ENCODE data around the gene HOOK2. TPM values are rescaled to one million over a fixed set of nuclear protein-coding genes. Genes with fewer than 3 reads are reported as not detected.
"Not testable (repeated sequence)": the region's sequence is repeated elsewhere in the genome, so short reads cannot be mapped to it uniquely, and the experiment has no call there.

Gene HOOK2
- total RNA-seq, 2 experiments from 2014 or later = 20.4 to 20.9 TPM

DNA sequence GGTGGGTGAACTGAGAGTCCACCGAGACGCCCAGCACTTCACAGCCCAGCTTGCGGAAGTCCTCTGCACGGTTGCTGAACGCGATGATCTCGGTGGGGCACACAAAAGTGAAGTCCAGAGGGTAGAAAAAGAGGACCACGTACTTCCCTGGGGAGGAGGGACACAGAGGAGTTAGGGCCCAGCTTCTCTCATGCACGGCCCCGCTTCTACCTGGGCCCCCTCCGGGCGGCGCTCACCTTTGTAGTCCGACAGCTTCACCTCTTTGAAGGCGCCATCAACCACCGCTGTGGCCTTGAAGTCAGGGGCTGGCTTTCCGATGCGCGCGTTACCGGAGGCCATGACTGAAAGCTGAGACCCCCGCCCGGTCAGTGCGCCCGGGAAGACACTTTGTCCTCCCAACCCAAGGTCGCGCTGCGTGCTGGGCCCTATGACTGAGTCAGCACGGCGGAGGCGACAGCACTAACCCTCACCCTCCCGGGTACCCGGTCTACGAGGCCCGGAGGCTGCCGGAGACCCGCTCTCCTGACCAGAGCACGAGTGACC, 25.6 kb upstream of the HOOK2 start:
- Mint-ChIP-seq H3K36me3 (ENCODE audit: low read depth) (peaks cover 15% of the 10 kb centered on the region), H3K27me3 (no peaks in the 10 kb centered on the region), H3K4me1 (peaks cover 29% of the 10 kb centered on the region), H3K27ac (peak overlapping the region; percentile 78), H3K4me3 (peak overlapping the region; percentile 87), H3K9me3 (ENCODE audit: low read depth) (no peaks in the 10 kb centered on the region)
- intact Hi-C loops (cut with DNase I, micrococcal nuclease) = loop anchor here (1.0 to 5.0 kb wide), 2 partner anchors 46 to 67 kb away; partner anchors contain the start of gene TRIR (in 1 of the 2)
- DNase-seq (peak; percentile 62), ATAC-seq (peak; percentile 32)
- ChIA-PET POLR2A (interaction anchor here (0.7 kb wide), 1 partner anchor 23 kb away, joined by 6 read pairs; no protein-coding TSS in a partner anchor), CTCF (interaction anchor here (0.7 to 15.0 kb wide), 5 partner anchors 23 to 124 kb away, joined by 4 to 451 read pairs (median 4); partner anchors contain the start of gene HOOK2)

DNA sequence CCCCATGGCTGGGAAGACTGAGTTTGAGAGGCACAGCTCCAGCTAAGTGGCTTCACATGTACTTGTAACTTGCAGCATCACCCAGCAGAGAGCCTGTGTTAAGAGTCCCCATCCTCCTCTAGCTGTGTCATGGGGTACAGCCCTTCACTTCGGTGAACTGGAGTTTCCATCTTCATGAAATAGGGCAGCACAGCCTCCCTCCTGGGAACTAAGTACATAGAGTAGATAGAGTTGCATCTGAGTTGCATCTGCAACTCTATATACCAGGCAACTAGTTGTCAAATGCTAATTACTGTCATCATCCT, 25.1 kb upstream of the HOOK2 start:
- intact Hi-C loops (cut with DNase I, micrococcal nuclease) = loop anchor here in 1 of 2 experiments (5.0 kb wide), 1 partner anchor 47 kb away; no protein-coding TSS in a partner anchor
- H3K36me3 Mint-ChIP-seq (ENCODE audit: low read depth) = peaks cover 18% of the 10 kb centered on the region
- ATAC-seq = no peak

GRCh38 chr19:12799742-12800465, 24.6 kb upstream of the HOOK2 start:
- Mint-ChIP-seq H3K4me3 (peak overlapping the region; percentile 87), H3K27me3 (no peaks in the 10 kb centered on the region), H3K27ac (no peak overlapping the region), H3K9me3 (ENCODE audit: low read depth) (no peaks in the 10 kb centered on the region), H3K4me1 (peaks cover 33% of the 10 kb centered on the region), H3K36me3 (ENCODE audit: low read depth) (peaks cover 18% of the 10 kb centered on the region)
- intact Hi-C loops (cut with DNase I, micrococcal nuclease) = loop anchor here (5.0 to 10.0 kb wide), 2 partner anchors 47 to 1725 kb away; partner anchors contain the start of gene TECR (in 1 of the 2)
- no peak for DNase-seq
- CTCF ChIA-PET = interaction anchor here (1.3 to 15.0 kb wide), 5 partner anchors 22 to 165 kb away, joined by 4 to 451 read pairs (median 5); partner anchors contain the start of gene HOOK2
- no peak for ATAC-seq
- POLR2A ChIA-PET = interaction anchor here (0.7 kb wide), 1 partner anchor 22 kb away, joined by 6 read pairs; no protein-coding TSS in a partner anchor

More for the DNA sequence above, 25.1 kb upstream of the HOOK2 start:
- Mint-ChIP-seq H3K27me3 (no peaks in the 10 kb centered on the region), H3K4me3 (peak overlapping the region; percentile 87), H3K27ac (no peak overlapping the region), H3K9me3 (ENCODE audit: low read depth) (no peaks in the 10 kb centered on the region), H3K4me1 (peaks cover 31% of the 10 kb centered on the region)
- POLR2A ChIA-PET = interaction anchor here (0.7 kb wide), 1 partner anchor 22 kb away, joined by 6 read pairs; no protein-coding TSS in a partner anchor
- CTCF ChIA-PET = interaction anchor here (0.7 to 15.0 kb wide), 5 partner anchors 23 to 165 kb away, joined by 4 to 451 read pairs (median 4); partner anchors contain the start of gene HOOK2
- DNase-seq = no peak

DNA sequence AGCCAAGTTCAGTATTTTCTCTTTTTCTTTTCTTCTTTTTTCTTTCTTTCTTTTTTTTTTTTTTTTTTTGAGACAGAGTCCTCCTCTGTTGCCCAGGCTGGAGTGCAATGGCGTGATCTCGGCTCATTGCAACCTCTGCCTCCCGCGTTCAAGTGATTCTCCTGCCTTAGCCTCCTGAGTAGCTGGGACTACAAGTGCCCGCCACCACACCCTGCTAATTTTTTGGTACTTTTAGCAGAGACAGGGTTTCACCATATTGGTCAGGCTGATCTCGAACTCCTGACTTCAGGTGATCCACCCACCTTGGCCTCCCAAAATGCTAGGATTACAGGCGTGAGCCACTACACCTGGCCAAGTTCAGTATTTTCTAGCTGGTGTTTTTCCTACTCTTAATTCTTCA, 22.3 kb upstream of the HOOK2 start:
- ChIA-PET CTCF (interaction anchor here (0.6 to 15.0 kb wide), 3 partner anchors 16 to 34 kb away, joined by 3 to 451 read pairs (median 285); partner anchors contain the start of gene HOOK2), POLR2A (interaction anchor here (1.0 kb wide), 1 partner anchor 27 kb away, joined by 7 read pairs; no protein-coding TSS in a partner anchor)
- not testable (repeated sequence) for H3K27me3 Mint-ChIP-seq; H3K9me3 Mint-ChIP-seq (ENCODE audit: low read depth); ATAC-seq; H3K4me3 Mint-ChIP-seq; DNase-seq; H3K27ac Mint-ChIP-seq
- Mint-ChIP-seq H3K36me3 (ENCODE audit: low read depth) (peaks cover 28% of the 10 kb centered on the region), H3K4me1 (peaks cover 41% of the 10 kb centered on the region)
- intact Hi-C loops (cut with DNase I, micrococcal nuclease) = loop anchor here in 1 of 2 experiments (10.0 kb wide), 1 partner anchor 1727 kb away; the partner anchor contains the start of gene TECR

DNA sequence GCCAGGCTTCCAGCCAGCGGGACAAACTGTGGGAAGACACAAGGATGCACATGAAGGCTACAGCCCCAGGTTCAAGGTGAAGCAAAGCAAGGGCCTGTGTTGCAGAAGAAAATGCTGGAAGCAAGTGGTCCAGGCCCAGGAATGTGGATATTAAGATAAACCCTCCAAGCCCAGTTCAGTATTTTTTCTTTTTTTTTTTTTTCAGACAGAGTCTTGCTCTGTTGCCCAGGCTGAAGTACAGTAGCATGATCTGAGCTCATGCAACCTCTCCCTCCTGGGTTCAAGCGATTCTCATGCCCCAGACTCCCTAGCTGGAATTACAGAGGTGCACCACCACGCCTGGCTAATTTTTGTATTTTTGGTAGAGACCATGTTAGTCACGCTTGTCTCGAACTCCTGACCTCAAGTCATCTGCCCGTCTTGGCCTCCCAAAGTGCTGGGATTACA, 21.8 kb upstream of the HOOK2 start:
- Mint-ChIP-seq H3K4me1 (peaks cover 36% of the 10 kb centered on the region), H3K27ac (no peak overlapping the region), H3K36me3 (ENCODE audit: low read depth) (peaks cover 31% of the 10 kb centered on the region), H3K4me3 (no peak overlapping the region), H3K9me3 (ENCODE audit: low read depth) (no peaks in the 10 kb centered on the region), H3K27me3 (no peaks in the 10 kb centered on the region)
- ATAC-seq (no peak), DNase-seq (no peak)
- intact Hi-C loops (cut with DNase I, micrococcal nuclease) = loop anchor here in 1 of 2 experiments (10.0 kb wide), 1 partner anchor 1728 kb away; the partner anchor contains the start of gene TECR
- ChIA-PET CTCF (interaction anchor here (1.5 to 15.0 kb wide), 4 partner anchors 20 to 74 kb away, joined by 11 to 451 read pairs (median 150); partner anchors contain the start of genes HOOK2 and TNPO2), POLR2A (interaction anchor here (1.0 kb wide), 1 partner anchor 26 kb away, joined by 7 read pairs; no protein-coding TSS in a partner anchor)

- ChIA-PET POLR2A (interaction anchor here (0.9 to 1.5 kb wide), 5 partner anchors 18 to 63 kb away, joined by 3 to 11 read pairs (median 5); no protein-coding TSS in a partner anchor), CTCF (interaction anchor here (0.6 to 15.0 kb wide), 29 partner anchors 9 to 376 kb away, joined by 3 to 451 read pairs (median 4); partner anchors contain the start of genes HOOK2, RNASEH2A and TNPO2)
- Mint-ChIP-seq H3K27ac (peak overlapping the region; percentile 84), H3K4me3 (peak overlapping the region; percentile 63), H3K27me3 (no peaks in the 10 kb centered on the region), H3K9me3 (ENCODE audit: low read depth) (no peaks in the 10 kb centered on the region), H3K36me3 (ENCODE audit: low read depth) (peaks cover 35% of the 10 kb centered on the region), H3K4me1 (peaks cover 35% of the 10 kb centered on the region)
- ATAC-seq = peak; percentile 14
- intact Hi-C loops (cut with DNase I, micrococcal nuclease) = loop anchor here (1.0 to 10.0 kb wide), 5 partner anchors 19 to 1728 kb away; partner anchors contain the start of gene TECR (in 1 of the 2)
- DNase-seq = peak; percentile 87
Measured at GRCh38 chr19:12796146-12797071, 21.1 kb upstream of the HOOK2 start.

DNA sequence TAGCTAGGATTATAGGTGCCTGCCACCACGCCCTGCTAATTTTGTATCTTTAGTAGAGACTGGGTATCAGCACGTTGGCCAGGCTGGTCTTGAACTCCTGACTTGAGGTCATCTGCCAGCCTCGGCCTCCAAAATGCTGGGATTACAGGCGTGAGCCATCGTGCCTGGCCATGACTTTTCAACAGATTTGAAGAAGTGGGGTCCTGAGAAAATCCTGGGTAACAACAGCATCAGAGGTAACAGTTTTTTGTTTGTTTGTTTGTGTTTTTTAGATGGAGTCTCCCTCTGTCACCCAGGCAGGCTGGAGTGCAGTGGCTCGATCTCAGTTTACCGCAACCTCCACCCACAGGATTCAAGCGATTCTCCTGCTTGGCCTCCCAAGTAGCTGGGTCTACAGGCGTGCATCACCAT, 19.6 kb upstream of the HOOK2 start:
- H3K27me3 Mint-ChIP-seq = no peaks in the 10 kb centered on the region
- H3K4me1 Mint-ChIP-seq = peaks cover 30% of the 10 kb centered on the region
- DNase-seq (no peak), ATAC-seq (no peak)
- intact Hi-C loops (cut with DNase I, micrococcal nuclease) = loop anchor here (5.0 to 10.0 kb wide), 8 partner anchors 63 to 1833 kb away; partner anchors contain the start of genes ADGRE5 (in 1 of the 2), CALR (in 1 of the 2), IER2 (in 1 of the 2) and NACC1 (in 1 of the 2)
- H3K27ac Mint-ChIP-seq = peak overlapping the region; percentile 95
- H3K36me3 Mint-ChIP-seq (ENCODE audit: low read depth) = peaks cover 28% of the 10 kb centered on the region
- no peaks in the 10 kb centered on the region for H3K9me3 Mint-ChIP-seq (ENCODE audit: low read depth)
- CTCF ChIA-PET = interaction anchor here (0.7 to 15.0 kb wide), 17 partner anchors 8 to 266 kb away, joined by 3 to 451 read pairs (median 5); partner anchors contain the start of genes HOOK2 and RNASEH2A
- H3K4me3 Mint-ChIP-seq = peak overlapping the region; percentile 92
- POLR2A ChIA-PET = interaction anchor here (0.6 to 1.6 kb wide), 7 partner anchors 17 to 181 kb away, joined by 3 to 11 read pairs (median 4); no protein-coding TSS in a partner anchor

GRCh38 chr19:12794196-12794941, 19.0 kb upstream of the HOOK2 start:
- Mint-ChIP-seq H3K36me3 (ENCODE audit: low read depth) (peaks cover 28% of the 10 kb centered on the region), H3K27ac (peak overlapping the region; percentile 95), H3K27me3 (no peaks in the 10 kb centered on the region), H3K4me3 (peak overlapping the region; percentile 92), H3K9me3 (ENCODE audit: low read depth) (no peaks in the 10 kb centered on the region), H3K4me1 (peaks cover 27% of the 10 kb centered on the region)
- POLR2A ChIA-PET = interaction anchor here (0.6 to 1.6 kb wide), 5 partner anchors 17 to 181 kb away, joined by 3 to 11 read pairs (median 4); no protein-coding TSS in a partner anchor
- CTCF ChIA-PET = interaction anchor here (0.7 to 15.0 kb wide), 7 partner anchors 8 to 117 kb away, joined by 4 to 451 read pairs (median 6); partner anchors contain the start of gene HOOK2
- intact Hi-C loops (cut with DNase I, micrococcal nuclease) = loop anchor here (5.0 to 10.0 kb wide), 8 partner anchors 62 to 1832 kb away; partner anchors contain the start of genes ADGRE5 (in 1 of the 2), CALR (in 1 of the 2), IER2 (in 1 of the 2) and NACC1 (in 1 of the 2)
- no peak for DNase-seq
- ATAC-seq = no peak
